Sciatic nerve (tissue), 2 donors: ENCODE measurements around the gene DRC3. TPM values are rescaled to one million over a fixed set of nuclear protein-coding genes. Genes with fewer than 3 reads are reported as not detected.
"Not testable (repeated sequence)": the region's sequence is repeated elsewhere in the genome, so short reads cannot be mapped to it uniquely, and the experiment has no call there.

ENCODE experiments used
- ATAC-seq: fragments of 200-7000 bp; cut with Tn5 transposase; one replicate; pipeline ENCODE4 v1.9.1; 2020; ENCODE audit warnings: mild to moderate bottlenecking, moderate library complexity
- DNase-seq: peaks from one replicate; pipeline ENCODE4 v3.0.0-alpha.2; 2020; ENCODE audit warnings: low spot score
- intact Hi-C: fragments of 100-400 bp; cut with DNase I; formaldehyde crosslinking; loops from one replicate; pipeline ENCODE4 v1.14.2; 2022
- total RNA-seq: library from RNA; stranded (reverse); fragmentation: NEBNext Ultra II Directional; extraction: Animal tissue kit (Norgen Biotek cat#: 25700); gene quantifications from one replicate; pipeline ENCODE4 v1.2.1, GENCODE V29; 2021
- donor health status: DM: no; HTN: no; CAD: no.
- donor health status: DM: no; HTN: no; CAD: no.

Gene DRC3
- total RNA-seq, 1 donor from 2014 or later, result 5.8 TPM

DNA sequence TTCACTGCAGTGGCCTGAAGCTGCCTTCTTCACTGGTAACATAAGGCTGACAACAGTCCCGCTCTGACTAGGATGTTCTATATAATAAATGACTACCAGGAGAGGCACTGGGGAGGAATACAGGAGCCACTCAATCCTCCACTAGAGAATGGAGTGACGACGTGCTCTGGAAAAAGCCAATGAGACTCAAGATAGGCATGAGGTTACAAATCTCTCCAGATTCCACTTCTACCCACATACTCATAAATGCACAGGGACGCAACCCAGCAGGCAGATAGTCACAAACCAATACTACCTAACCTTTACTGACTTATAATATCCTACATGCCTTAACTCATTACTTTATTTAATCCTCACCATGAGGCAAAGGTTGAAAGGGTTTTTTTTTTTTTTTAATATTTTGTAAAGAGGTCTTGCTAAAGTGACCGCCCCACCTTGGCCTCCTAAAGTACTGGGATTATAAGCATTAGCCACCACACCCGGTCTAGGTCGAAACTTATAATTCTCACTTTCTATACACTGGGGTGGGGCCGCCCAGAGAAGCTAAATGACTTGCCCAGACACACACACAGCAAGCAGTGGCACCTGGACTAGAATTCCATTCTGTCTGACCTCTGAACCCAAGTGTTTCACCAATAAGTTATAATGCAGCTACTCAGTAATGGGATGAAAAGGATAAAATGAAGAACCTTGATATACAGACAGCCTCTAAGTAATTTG is 34.1 kb upstream of the DRC3 start:
- ATAC-seq (no peak), DNase-seq (no peak)
- intact Hi-C loops, result no loop called here

DNA sequence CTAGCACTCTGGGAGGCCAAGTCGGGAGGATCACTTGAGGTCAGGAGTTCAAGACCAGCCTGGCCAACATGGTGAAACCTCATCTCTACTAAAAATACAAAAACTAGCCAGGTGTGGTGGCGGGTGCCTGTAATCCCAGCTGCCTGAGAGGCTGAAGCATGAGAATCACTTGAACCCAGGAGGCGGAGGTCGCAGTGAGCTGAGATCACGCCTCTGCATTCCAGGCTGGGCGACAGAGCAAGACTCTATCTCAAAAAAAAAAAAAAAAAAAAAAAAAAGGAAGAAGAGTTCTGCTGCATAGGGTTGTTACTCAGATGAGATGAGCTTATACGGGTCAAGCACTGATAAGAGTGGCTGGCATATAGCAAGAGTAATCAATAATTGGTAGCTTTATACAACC is 32.7 kb upstream of the DRC3 start:
- intact Hi-C loops, DNase-seq, ATAC-seq: not testable (repeated sequence)

DNA sequence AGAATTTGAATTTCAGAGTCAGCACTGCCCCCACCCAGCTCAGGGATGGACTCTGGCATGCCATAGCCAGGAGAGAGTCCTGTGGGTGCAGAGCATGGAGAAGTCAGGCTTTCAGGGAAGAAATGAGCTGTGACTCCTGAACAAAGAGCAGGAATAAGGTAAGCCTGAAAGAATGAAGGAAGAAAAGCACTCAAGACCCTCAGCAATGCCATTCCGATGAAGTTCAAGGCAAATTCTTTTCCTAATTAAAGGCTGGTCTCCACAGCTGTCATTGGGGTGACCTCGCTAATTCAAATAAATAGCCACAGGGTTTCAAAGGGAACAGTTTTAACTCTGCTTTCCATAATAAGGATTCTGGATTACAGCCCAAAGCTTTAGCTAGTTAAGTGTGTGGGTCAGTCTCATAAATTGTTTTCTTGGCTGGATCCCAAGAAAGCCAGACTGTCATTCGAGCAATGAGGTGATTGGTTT is 32.2 kb upstream of the DRC3 start:
- intact Hi-C loops, result no loop called here
- no peak for DNase-seq
- no peak for ATAC-seq

DNA sequence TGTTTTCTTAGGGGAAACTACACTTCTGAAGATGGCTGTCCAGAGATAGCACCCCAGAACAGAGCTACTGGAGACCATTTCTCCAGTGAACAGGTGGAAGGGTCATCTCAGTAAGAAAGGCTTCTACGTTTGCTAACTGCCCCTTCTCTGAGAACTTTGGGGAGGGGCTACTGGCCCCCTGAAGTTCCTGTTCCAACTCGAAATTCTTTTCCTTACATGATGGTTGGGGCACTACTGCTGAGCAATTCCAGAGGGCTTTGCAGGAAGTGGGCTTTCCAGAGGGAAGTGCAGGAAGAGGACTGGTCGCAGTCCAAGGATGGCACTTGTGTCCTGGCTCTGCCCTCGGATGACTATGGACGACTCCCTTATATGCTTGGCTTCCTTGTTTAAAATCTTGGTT is 31.6 kb upstream of the DRC3 start:
- intact Hi-C loops, result no loop called here
- no peak for ATAC-seq
- no peak for DNase-seq

DNA sequence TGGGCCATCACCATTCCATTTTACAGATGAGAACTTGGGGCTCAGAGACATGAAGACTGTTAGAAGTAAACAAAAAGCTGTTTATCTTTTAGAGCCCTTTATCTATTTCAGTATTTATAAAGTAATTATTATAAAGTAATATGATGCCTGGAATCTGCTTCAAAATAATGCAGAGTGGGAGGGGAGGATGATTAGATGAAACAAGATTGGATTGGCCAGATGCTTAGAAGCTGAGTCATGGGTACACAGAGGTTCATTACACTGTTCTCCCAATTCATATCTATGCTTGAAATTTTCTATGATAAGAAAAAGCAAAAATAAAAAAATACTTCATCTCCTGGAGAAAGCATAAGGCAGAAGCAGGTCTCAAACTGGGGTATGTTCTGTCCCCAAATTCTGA is 29.8 kb upstream of the DRC3 start:
- intact Hi-C loops, result no loop called here
- ATAC-seq (peak; percentile 59), DNase-seq (no peak)

DNA sequence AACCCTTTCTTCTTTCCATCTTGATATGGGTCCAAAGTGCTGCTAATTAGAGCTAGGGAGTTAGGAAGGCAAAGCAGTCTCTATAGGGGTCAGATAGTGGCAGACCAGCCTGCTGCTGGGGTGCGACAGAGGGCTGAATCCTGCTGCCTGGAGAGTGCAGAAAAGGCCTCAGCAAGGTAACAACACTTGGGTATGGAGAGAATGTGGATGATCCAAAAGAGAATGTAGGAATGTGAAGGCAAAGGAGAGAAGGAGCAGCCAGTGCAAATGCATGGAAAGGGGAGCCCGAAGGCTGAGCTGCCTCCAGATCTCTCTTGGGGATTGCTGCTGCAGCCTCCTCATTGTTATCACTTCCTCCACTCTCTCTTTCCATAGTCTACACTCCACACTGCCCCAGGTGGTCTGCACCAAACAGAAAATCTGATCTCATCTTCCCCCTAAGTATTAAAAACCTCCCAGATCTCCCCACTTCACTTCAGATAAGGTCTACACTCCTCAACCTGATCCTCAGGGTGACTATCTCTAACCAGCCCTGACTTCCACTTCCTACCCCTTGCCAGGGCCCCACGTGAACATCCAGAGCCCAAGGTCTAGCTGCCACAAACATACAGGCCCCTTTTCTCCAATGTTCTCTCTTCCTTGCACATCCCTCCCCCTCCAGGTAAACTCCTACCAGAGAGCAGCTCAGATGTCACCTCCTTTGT is 29.2 kb upstream of the DRC3 start:
- ATAC-seq, result peak; percentile 43
- no peak for DNase-seq
- intact Hi-C loops, result no loop called here

DNA sequence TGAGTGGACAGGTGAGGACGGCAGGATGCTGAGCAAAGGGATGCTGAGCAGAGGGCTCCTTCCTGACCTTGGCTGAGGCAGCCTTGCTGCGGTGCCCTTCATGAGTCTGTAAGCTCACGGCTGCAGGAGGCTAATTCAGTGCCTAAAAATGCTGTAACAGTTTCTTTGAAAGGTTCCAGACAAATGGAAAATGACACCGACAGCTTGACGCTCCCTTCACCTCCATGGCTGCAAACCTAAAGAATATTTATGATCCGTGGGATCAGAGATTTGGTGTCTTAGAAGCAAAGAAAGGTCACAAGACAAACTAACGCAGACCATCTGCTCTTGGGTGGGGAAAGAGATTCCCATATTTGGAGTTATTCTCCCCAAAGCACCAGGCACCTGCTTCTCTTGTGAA is 28.4 kb upstream of the DRC3 start:
- DNase-seq, result no peak
- ATAC-seq, result peak; percentile 27
- intact Hi-C loops, result no loop called here

DNA sequence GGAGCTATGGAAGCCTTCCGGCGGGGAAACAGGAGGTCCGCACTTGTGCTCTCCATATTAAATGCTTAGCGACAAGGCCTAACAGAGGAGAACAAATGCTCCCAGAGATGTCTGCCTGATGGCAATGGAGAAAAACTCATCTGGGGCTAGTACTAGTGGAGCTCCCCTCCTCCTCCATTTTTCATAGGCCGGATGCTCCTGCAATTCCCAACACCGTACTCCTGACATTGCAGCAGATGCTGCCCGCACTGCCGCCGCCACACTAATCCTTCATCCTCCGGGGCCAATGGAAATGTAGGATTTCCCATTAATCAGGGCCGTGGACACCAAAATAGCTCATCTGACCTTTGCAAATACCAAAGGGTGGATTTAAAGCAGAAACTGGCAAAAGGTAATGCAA is 27.9 kb upstream of the DRC3 start:
- DNase-seq (no peak), ATAC-seq (no peak)

DNA sequence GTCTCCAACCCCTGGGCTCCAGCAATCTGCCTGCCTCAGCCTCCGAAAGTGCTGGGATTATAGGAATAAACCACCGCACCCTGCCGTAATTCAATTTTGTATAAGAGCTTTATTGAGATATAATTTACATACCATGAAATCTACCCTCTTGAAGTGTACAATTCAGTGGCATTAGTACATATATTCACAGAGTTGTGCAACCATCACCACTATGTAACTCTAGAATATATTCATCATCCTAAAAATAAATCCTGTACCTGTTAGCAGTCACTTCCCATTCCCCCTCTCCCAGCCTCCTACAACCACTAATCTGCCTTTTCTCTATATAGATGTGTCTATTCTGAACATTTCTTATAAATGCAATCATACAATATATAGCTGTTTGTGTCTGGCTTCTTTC is 26.6 kb upstream of the DRC3 start:
- DNase-seq (no peak), ATAC-seq (no peak)
- intact Hi-C loops, result no loop called here

More for the DNA sequence above, 27.9 kb upstream of the DRC3 start:
- intact Hi-C loops, result no loop called here

DNA sequence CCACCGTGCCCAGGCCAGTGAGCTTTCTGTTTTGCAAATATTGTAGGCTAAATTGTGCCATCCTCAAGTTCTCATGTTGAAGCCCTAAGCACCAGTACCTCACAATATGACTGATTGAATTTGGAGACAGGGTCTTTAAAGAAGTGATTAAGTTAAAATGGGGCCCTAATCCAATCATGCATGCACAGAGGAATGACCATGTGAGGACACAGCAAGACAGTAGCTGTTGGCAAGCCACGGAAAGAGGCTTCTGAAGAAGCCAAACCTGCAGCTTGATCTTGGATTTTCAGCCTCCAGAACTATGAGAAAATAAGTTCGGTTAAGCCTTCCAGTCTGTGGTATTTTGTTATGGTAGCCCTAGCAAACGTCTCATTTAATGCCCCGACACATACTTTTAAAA is 25.4 kb upstream of the DRC3 start:
- no peak for DNase-seq
- intact Hi-C loops, result no loop called here

DNA sequence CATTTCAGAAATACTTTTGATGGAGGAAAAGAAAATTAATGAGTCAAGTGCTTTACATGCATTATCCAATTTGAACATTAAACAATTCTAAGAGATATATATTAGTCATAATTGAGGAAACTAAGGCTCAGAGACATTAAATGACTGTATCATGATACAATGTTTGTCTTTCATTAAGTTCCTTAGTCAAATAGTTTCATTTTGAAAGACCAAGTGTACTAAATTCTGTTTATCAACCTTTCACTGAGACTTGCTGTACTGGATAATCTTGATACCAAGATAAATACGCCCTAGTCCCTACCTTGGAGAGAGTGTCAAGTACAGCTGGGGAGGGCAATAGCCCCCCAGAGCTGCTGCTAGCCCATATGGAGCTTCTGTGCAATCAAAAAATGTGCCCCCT is 24.7 kb upstream of the DRC3 start:
- ATAC-seq, result no peak
- intact Hi-C loops, result no loop called here
- no peak for DNase-seq

More for the DNA sequence above, 25.4 kb upstream of the DRC3 start:
- ATAC-seq, result no peak

DNA sequence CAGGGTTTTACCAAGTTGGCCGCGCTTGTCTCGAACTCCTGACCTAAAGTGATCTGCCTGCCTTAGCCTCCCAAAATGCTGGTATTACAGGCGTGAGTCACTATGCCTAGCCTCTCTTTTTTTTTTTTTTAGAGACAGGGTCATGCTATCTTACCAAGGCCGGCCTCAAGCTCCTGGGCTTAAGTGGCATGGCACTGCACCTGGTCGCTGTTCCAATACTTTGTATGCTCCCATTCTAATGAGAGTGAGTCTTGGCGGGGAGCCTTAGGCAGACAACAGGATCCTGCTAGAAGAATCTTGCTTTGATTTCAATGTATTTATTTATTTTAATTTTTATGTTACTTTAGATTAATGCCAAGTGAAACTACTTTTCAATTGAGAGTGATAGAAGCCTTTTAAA is 22.3 kb upstream of the DRC3 start:
- no peak for DNase-seq
- intact Hi-C loops, result no loop called here
- ATAC-seq, result no peak

DNA sequence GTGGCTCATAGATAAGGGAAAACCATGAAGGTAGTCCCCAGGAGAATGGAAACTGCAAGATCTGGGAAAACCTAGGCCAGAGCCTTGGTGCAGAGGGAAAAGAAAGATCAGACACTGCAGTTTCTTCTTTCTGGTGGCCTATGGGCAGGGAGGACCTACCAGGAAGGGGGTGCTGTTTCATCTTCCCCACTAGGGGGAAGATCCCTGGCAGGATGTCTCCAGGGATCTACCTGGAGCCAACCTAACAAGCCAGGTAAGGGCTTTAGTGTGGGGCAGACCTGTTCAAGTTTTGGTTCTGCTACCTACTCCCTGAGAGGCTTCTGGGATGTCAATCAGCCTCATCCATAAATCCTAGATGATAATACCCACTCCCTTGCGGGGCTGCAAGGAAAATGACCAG is 21.9 kb upstream of the DRC3 start:
- ATAC-seq (no peak), DNase-seq (no peak)
- intact Hi-C loops, result no loop called here

DNA sequence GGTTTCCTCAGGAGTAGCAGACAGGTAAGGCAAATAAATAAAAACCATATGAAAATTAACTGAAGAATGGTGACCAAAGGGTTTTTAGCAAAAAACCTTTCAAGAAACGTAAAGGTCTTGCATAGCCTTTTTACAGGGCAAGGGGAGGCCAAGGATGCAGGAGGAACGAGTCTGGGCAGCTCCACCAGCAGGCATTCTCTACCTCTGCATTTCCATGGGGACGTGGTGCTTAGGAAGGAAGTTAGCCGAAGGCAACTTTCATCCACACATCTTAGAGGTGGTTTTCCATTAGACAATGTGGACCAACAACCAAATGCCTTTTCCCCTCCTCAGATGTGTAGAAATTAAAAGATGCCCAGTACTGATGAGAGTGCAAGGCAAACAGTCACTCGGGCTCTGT is 21.1 kb upstream of the DRC3 start:
- DNase-seq (no peak), ATAC-seq (no peak)
- intact Hi-C loops, result no loop called here

DNA sequence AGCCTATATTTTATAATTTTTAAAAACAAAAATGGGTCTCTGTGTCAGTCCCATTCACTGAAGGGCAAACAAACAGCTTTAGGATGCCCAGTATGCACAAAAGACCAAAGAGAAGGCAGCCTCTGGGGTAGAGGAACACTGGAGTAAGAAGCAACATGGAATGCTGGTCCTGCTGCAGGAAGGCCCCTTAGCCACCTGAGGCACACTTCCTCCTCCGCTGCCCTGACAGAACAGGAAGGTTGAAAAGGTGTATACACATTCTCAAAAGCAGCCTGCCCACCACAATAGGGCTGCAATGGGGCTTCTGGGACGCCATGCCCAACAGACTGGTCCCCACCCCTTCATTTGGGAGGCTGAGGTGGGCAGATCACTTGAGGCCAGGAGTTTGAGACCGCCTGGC is 20.0 kb upstream of the DRC3 start:
- DNase-seq (no peak), ATAC-seq (no peak)
- intact Hi-C loops, result no loop called here

DNA sequence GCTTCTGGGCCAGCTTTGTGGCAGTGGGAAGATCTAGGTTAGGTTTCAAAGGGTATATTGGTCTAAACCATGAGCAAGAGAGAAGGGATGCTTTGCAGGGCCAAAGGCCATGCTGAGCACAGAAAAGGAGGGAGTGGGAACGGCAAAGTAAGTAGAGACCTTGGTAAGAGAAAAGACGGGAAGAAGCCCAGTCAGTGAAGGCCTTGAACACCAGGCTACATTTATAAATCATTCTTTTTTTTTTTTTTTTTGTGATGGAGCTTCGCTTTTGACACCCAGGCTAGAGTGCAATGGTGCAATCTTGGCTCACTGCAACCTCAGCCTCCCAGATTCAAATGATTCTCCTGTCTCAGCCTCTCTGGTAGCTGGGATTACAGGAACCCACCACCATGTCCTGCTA is 18.6 kb upstream of the DRC3 start:
- intact Hi-C loops, result no loop called here
- ATAC-seq (no peak), DNase-seq (no peak)

DNA sequence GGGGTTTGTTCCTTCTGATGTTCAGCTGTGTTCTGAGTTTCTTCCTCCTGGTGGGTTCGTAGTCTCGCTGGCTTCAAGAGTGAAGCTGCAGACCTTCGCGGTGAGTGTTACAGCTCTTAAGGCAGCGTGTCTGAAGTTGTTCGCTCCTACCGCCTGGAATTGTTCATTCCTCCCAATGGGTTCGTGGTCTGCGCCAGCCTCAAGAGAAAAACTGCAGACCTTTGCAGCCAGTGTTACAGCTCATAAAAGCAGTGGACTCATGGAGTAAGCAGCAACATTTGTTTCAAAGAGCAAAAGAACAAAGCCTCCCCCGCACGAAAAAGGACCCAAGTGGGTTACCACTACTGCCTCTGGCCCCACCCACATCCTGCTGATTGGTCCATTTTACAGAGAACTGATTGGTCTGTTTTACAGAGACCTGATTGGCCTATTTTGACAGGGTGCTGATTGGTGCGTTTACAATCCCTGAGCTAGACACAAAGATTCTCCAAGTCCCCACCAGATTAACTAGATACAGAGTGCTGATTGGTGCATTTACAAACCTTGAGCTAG is 16.8 kb upstream of the DRC3 start:
- intact Hi-C loops, ATAC-seq, DNase-seq: not testable (repeated sequence)

DNA sequence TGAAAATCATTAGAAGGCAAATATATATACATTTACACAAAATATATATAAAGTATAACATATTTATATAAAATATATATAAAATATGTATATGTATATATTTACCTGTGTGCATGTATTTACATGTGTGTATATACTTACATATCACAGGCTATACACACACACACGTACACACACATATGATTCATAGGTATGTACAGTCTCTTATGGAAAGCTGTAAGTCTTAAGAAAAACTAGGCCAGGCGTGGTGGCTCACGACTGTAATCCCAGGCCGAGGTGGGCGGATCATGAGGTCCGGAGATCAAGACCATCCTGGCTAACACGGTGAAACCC is 15.1 kb upstream of the DRC3 start:
- intact Hi-C loops, result no loop called here
- ATAC-seq (no peak), DNase-seq (no peak)

DNA sequence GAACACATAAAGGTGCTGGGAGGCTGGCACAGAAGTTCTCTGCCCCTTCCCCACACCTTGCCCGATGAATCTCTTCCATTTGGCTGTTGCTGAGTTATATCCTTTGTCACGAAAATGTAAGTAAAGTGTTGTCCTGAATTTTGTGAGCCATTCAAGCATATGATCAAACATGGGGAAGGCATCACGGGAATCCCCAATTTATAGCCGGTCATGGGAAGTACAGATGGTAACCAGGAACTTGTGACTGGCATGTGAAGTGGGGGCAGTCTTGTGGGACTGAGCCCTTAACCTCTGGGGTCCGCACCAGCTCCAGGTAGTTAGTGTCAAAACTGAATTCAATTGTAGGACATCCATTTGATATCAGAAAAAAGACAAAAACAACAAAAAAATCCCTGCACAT is 13.7 kb upstream of the DRC3 start:
- DNase-seq (peak; percentile 42), ATAC-seq (no peak)
- intact Hi-C loops, result no loop called here

DNA sequence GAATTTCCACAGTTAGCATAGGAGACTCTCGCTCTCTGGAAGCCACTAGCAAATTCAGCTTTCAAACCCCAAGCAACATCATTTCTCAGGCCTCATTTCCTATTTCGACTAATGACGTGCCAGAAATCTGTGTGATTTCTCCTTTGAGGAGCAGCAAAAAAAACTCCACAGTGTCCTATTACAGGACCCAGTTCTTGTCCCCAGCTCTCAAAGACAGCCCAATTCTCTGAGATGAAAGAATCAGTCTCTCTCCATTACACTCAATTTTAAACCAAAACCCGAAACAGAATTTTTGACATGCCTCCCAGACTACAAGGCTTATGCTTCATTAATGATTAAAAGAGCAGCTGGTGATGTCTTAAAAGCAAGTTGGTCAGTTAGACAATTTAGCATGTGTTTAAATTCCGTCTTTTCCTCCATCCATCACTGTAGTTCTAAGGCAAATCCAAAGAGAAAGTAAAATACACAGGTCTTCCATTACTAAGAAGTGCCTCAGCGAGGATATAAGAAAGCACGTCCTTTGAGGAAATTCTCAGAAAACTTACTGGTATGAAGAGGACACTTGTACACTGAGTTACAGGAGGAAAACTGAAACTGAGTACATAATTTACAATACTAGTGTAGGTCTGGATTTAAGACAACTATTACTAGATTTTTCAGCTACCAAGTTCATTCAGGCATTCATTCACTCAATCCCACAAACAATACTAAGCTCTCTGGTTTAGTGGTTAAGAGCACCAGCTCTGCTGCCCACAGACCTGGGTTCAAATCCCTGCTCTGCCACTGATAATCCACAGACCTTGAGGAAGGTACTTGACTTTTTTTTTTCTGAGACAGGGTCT is 12.9 kb upstream of the DRC3 start:
- ATAC-seq (peak; percentile 69), DNase-seq (peak; percentile 19)
- intact Hi-C loops, result no loop called here
